ENCODE data around the gene PNPT1. TPM values are rescaled to one million over a fixed set of nuclear protein-coding genes. Genes with fewer than 3 reads are reported as not detected.

The PNPT1 gene
- total and polyA plus RNA-seq, 2 of the 13 experiments (the other 11 are each of a cell fraction or from before 2014, with no cell fraction given) = 23.4 to 61.0 TPM

- TF ChIP-seq RFXAP (CRISPR knock-in tag; IDR thresholded peaks at IDR 0.05; ENCODE audit: borderline replicate concordance) (peak; percentile 82; the same call in 1 of the 2 replicates), IRF9 (CRISPR knock-in tag; IDR thresholded peaks at IDR 0.05; ENCODE audit: borderline replicate concordance) (peak; percentile 95; the same call in 1 of the 2 replicates), ZNF557 (CRISPR knock-in tag; IDR thresholded peaks at IDR 0.05) (peak; percentile 57), ZFYVE20 (CRISPR knock-in tag; IDR thresholded peaks at IDR 0.05; ENCODE audit: borderline replicate concordance, low read depth) (no peak), ZNF672 (CRISPR knock-in tag; IDR thresholded peaks at IDR 0.05) (0 out of 2 replicates have a peak, but pooled peaks have one; percentile 55), CBX1 (IDR thresholded peaks at IDR 0.05; ENCODE audit: low read depth) (peak; percentile 92), SKIL (CRISPR knock-in tag; IDR thresholded peaks at IDR 0.05; ENCODE audit: borderline replicate concordance) (no peak), GABPA (IDR thresholded peaks at IDR 0.05; ENCODE audit: low read depth, low read length) (peak; percentile 56; the same call in 1 of the 2 replicates), GABPA (CRISPR knock-in tag; IDR thresholded peaks at IDR 0.05; ENCODE audit: low read depth) (peak; percentile 91), KDM4B (CRISPR knock-in tag; IDR thresholded peaks at IDR 0.05) (peak; percentile 86), ZNF362 (CRISPR knock-in tag; IDR thresholded peaks at IDR 0.05; ENCODE audit: borderline replicate concordance) (no peak), GPN1 (CRISPR knock-in tag; IDR thresholded peaks at IDR 0.05; ENCODE audit: borderline replicate concordance) (peak; percentile 20; the same call in 1 of the 2 replicates), KAT8 (CRISPR knock-in tag; IDR thresholded peaks at IDR 0.05) (peak; percentile 98), CREBL2 (CRISPR knock-in tag; IDR thresholded peaks at IDR 0.05; ENCODE audit: borderline replicate concordance) (no peak), FOSL1 (CRISPR knock-in tag; IDR thresholded peaks at IDR 0.05; ENCODE audit: borderline replicate concordance) (no peak), KLF6 (CRISPR knock-in tag; IDR thresholded peaks at IDR 0.05) (peak; percentile 82; the same call in 1 of the 2 replicates), MAZ (IDR thresholded peaks at IDR 0.05; ENCODE audit: borderline replicate concordance, low read depth, low read length) (no peak), MAZ (CRISPR knock-in tag; IDR thresholded peaks at IDR 0.05; ENCODE audit: low read depth) (no peak), ZNF549 (CRISPR knock-in tag; IDR thresholded peaks at IDR 0.05) (no peak), SRSF9 (IDR thresholded peaks at IDR 0.05; ENCODE audit: borderline replicate concordance, insufficient read depth, low read depth, low read length, poor library complexity, severe bottlenecking) (no peak), ZNF770 (CRISPR knock-in tag; IDR thresholded peaks at IDR 0.05) (peak; percentile 42; the same call in 1 of the 2 replicates), NFRKB (IDR thresholded peaks at IDR 0.05) (no peak), MLLT10 (CRISPR knock-in tag; IDR thresholded peaks at IDR 0.05) (no peak)
Observed at GRCh38 chr2:55693181-55694125, at the start of gene PNPT1 (continued).
